Loucy (cell line): Measurements from ENCODE around the gene FAT3.

Source experiments
- CTCF ChIP-seq: fragments of 200-600 bp; sonication (generic); conservative IDR thresholded peaks from 2 replicates; pipeline ENCODE4 v1.5.1; 2014; ENCODE audit warnings: mild to moderate bottlenecking, antibody characterized with exemption, low read length
- EZH2phosphoT487 ChIP-seq: fragments of 200-600 bp; IDR thresholded peaks from 2 replicates; pipeline ENCODE4 v1.6.1; 2018; ENCODE audit warnings: antibody characterized with exemption, mild to moderate bottlenecking, moderate library complexity, borderline replicate concordance

DNA sequence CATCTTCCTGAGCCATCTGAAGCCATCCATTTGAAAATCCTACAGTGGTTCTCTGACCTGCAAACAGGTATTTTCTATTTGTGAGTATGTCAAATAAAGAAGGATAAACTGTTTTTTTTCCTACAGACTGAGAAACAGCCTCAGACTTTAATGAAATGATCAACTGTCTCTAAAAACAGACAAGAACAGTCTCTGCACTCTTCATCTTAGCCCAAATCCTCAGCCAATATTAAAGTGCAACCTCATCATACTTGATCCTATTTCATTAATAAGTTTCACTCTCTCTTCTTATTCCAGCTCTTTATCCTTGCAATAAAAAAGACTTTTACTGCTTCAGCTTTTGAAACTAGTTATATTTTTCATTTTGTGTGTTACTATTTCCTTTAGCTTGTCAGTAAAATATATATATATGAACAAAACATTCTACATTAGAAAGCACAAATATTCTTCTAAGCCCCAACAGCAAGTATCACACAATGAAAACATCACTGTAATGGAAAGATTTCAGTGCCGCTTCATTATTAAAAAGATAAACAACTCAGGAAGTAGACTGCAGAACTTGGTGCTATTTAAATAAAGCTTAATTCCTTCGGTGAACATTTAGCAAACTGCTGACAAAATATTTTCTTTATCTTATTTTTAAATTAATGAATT is 45.5 kb upstream of the FAT3 start:
- no peak for TF ChIP-seq CTCF
- TF ChIP-seq EZH2phosphoT487 = no peak
